ENCODE results near the gene CDKN1A. TPM values are rescaled to one million over a fixed set of nuclear protein-coding genes. Genes with fewer than 3 reads are reported as not detected.

The CDKN1A gene
- total RNA-seq, 4 donors from 2014 or later, result 86.8 to 209 (median 131) TPM

GRCh38 chr6:36698196-36698595 is 19.7 kb downstream of the CDKN1A start:
- intact Hi-C loops (cut with DNase I), result no loop called here
- TF ChIP-seq, protein P1, sequence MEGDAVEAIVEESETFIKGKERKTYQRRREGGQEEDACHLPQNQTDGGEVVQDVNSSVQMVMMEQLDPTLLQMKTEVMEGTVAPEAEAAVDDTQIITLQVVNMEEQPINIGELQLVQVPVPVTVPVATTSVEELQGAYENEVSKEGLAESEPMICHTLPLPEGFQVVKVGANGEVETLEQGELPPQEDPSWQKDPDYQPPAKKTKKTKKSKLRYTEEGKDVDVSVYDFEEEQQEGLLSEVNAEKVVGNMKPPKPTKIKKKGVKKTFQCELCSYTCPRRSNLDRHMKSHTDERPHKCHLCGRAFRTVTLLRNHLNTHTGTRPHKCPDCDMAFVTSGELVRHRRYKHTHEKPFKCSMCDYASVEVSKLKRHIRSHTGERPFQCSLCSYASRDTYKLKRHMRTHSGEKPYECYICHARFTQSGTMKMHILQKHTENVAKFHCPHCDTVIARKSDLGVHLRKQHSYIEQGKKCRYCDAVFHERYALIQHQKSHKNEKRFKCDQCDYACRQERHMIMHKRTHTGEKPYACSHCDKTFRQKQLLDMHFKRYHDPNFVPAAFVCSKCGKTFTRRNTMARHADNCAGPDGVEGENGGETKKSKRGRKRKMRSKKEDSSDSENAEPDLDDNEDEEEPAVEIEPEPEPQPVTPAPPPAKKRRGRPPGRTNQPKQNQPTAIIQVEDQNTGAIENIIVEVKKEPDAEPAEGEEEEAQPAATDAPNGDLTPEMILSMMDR (IDR thresholded peaks at IDR 0.05), result no peak
- TF ChIP-seq POLR2A (IDR thresholded peaks at IDR 0.05), result no peak
- DNase-seq, result no peak
- 91 to 100% methylated on average over 1 to 4 of the region's 6 CpGs for WGBS, 2 donors
- no peaks in the 10 kb centered on the region for H3K36me3 ChIP-seq
- no peaks in the 10 kb centered on the region for H3K9me3 ChIP-seq
- no peak overlapping the region for H3K27ac ChIP-seq
- H3K4me3 ChIP-seq, result no peak overlapping the region
- no peaks in the 10 kb centered on the region for H3K27me3 ChIP-seq
- peaks cover 5 to 18% (median 11%) of the 10 kb centered on the region in 3 donors for H3K4me1 ChIP-seq

DNA sequence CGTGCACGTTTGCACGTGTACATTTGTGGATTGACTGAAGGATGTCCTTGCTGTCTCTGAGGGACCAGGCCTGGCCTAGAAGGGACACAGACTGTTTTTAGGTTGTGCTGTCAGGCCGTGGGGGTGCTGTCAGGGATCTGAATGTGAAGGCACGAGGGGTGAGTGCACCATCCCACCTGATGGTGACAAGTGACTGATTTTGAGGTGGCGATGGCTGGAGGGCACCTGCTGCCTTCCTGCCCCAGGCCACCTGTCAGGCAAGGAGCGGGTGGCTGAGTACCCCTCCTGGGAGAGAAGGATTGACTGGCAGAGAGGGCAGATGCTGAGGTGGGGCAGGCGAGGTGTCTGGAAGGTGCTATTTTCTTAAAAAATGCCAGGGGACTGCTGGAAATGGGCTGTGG is 20.4 kb downstream of the CDKN1A start:
- TF ChIP-seq POLR2A (IDR thresholded peaks at IDR 0.05), result no peak
- TF ChIP-seq, protein P1 (IDR thresholded peaks at IDR 0.05), result no peak
- H3K4me3 ChIP-seq, result no peak overlapping the region
- intact Hi-C loops (cut with DNase I), result no loop called here
- H3K4me1 ChIP-seq, result peaks cover 5 to 15% (median 10%) of the 10 kb centered on the region in 3 donors
- 67 to 93% methylated on average over 6 to 8 of the region's 8 CpGs for WGBS, 2 donors
- H3K36me3 ChIP-seq, result no peaks in the 10 kb centered on the region
- H3K27ac ChIP-seq, result no peak overlapping the region
- no peak for DNase-seq
- no peaks in the 10 kb centered on the region for H3K27me3 ChIP-seq
- H3K9me3 ChIP-seq, result no peaks in the 10 kb centered on the region

DNA sequence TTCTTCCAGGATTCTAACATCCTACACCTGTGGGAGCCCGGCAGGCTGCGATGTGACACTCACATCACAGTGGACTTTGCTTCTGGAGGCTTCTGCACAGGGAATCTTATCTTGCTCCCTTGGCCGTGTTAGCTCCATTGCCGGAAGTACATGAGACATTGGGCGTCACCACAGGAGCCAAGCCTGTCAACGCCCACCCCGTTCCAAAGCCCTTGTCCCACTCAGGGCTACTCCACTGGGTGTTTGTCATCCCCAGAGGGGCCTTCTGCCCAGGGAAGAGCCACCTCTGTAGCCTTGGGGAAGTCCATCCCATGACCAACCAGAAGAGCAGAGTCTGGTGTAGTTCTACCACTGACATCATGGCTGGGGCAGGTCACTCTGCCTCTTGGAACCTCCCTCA is 20.8 kb downstream of the CDKN1A start:
- no peaks in the 10 kb centered on the region for H3K9me3 ChIP-seq
- H3K27me3 ChIP-seq, result no peaks in the 10 kb centered on the region
- H3K4me1 ChIP-seq, result peaks cover 5 to 15% (median 10%) of the 10 kb centered on the region in 3 donors
- H3K27ac ChIP-seq, result no peak overlapping the region
- intact Hi-C loops (cut with DNase I), result no loop called here
- no peak overlapping the region for H3K4me3 ChIP-seq
- WGBS, 2 donors, result 33 to 50% methylated on average over 2 to 3 of the region's 7 CpGs
- no peaks in the 10 kb centered on the region for H3K36me3 ChIP-seq
- TF ChIP-seq POLR2A (IDR thresholded peaks at IDR 0.05), result no peak
- TF ChIP-seq, protein P1 (IDR thresholded peaks at IDR 0.05), result no peak
- no peak for DNase-seq

DNA sequence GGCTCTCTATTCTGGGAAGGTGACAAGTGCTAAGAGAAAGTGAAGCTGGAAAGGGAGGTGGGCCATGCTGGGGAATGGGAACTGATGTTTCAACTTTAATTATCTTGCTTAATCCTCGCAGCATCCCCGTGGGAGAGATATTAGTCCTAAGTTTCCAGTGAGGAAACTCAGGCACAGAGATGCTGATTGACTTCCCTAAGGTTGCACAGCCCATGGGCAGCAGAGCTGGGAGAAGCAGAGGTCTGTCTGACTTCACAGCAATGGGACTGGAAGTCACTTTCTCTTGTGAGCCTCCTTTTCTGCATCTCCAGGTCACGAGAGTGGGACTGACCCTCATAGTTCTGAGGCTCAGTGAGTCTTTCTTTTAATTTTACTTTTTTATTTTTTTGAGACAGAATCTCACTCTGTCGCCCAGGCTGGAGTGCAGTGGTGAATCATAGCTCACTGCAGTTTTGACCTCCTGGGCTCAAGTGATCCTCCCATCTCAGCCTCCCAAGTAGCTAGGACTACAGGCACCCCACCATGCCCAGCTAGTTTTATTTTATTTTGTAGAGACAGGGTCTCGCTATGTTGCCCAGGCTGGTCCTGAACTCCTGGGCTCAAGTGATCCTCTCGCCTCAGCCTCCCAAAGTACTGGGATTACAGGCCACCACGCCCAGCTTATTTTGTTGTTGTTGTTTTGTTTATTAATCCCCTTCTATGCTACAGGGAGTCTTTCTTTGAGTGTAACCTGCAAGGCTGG is 21.7 kb downstream of the CDKN1A start:
- DNase-seq, result no peak
- peaks cover 5 to 13% (median 10%) of the 10 kb centered on the region in 3 donors for H3K4me1 ChIP-seq
- no peaks in the 10 kb centered on the region for H3K36me3 ChIP-seq
- no peak overlapping the region for H3K27ac ChIP-seq
- H3K27me3 ChIP-seq, result no peaks in the 10 kb centered on the region
- no peaks in the 10 kb centered on the region for H3K9me3 ChIP-seq
- no peak for TF ChIP-seq POLR2A (IDR thresholded peaks at IDR 0.05)
- TF ChIP-seq, protein P1 (IDR thresholded peaks at IDR 0.05), result no peak
- intact Hi-C loops (cut with DNase I), result no loop called here
- WGBS, 2 donors, result 75 to 76% methylated on average over 7 of the region's 7 CpGs
- H3K4me3 ChIP-seq, result no peak overlapping the region

GRCh38 chr6:36700831-36701230 is 22.3 kb downstream of the CDKN1A start:
- TF ChIP-seq, protein P1 (IDR thresholded peaks at IDR 0.05), result no peak
- TF ChIP-seq POLR2A (IDR thresholded peaks at IDR 0.05), result no peak
- no peak overlapping the region for H3K4me3 ChIP-seq
- peaks cover 5 to 13% (median 10%) of the 10 kb centered on the region in 3 donors for H3K4me1 ChIP-seq
- DNase-seq, result no peak
- WGBS, 2 donors, result 51 to 79% methylated on average over 3 of the region's 3 CpGs
- H3K27me3 ChIP-seq, result no peaks in the 10 kb centered on the region
- no peak overlapping the region for H3K27ac ChIP-seq
- no peaks in the 10 kb centered on the region for H3K9me3 ChIP-seq
- no peaks in the 10 kb centered on the region for H3K36me3 ChIP-seq
- intact Hi-C loops (cut with DNase I), result no loop called here
